LHCN-M2 (cell line): ENCODE data around the gene MRPL17. TPM values are rescaled to one million over a fixed set of nuclear protein-coding genes. Genes with fewer than 3 reads are reported as not detected.

Source experiments
- DNase-seq: peaks from one replicate; pipeline ENCODE4 v3.0.0-alpha.2; 2012; ENCODE audit warnings: low read depth
- total RNA-seq: library from RNA; depleted of rRNA; stranded (reverse); fragments of >200 nt; gene quantifications from 2 replicates; pipeline ENCODE4 v1.2.3, GENCODE V29; 2014; rRNA removed

MRPL17 gene
- total RNA-seq, 1 experiment from 2014 or later = 98.6 TPM

DNA sequence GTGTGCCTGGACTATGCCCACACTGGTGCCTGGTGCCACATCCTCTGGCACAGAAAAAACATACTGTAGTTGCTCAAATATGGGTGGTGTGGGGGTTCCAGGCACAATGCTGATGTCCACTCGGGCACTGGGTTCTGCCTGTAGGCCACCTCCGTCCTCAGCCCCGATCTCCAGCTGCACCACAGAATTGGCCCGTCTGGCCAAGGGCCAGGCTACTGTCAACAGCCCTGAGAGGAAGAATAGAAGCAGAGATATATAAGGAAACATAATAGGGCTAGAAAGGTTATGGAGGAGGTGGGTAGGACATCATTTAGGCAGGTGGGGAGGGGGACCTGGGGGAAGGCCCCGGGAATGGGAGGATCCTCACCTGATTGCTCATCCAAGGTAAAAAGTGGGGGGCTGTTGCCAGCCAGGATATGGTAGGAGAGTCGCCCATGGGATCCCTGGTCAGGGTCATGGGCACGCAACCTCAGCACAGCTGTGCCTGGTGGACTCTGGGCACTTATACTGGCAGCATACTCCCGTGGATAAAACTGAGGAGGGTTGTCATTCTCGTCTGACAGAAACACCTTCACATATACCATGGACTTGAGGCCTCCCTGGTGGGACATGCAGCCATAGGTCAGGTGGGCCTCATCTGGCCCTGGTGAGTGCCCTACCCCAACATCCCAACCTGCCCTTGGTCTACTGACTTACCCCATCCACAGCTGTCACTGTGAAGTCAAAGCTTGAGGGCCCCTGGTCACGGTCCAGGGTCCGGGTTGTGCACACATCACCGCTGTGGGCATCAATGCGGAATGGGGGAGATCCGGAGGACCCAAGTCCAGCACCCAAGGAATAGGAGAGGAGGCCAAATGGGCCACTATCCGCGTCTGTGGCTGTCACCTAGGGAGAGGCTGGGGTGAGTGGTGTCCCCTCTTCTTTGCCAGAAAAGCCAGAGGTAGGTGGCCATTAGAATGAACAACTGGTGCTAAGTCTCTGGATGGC, 49.4 kb downstream of the MRPL17 start:
- no peak for DNase-seq

DNA sequence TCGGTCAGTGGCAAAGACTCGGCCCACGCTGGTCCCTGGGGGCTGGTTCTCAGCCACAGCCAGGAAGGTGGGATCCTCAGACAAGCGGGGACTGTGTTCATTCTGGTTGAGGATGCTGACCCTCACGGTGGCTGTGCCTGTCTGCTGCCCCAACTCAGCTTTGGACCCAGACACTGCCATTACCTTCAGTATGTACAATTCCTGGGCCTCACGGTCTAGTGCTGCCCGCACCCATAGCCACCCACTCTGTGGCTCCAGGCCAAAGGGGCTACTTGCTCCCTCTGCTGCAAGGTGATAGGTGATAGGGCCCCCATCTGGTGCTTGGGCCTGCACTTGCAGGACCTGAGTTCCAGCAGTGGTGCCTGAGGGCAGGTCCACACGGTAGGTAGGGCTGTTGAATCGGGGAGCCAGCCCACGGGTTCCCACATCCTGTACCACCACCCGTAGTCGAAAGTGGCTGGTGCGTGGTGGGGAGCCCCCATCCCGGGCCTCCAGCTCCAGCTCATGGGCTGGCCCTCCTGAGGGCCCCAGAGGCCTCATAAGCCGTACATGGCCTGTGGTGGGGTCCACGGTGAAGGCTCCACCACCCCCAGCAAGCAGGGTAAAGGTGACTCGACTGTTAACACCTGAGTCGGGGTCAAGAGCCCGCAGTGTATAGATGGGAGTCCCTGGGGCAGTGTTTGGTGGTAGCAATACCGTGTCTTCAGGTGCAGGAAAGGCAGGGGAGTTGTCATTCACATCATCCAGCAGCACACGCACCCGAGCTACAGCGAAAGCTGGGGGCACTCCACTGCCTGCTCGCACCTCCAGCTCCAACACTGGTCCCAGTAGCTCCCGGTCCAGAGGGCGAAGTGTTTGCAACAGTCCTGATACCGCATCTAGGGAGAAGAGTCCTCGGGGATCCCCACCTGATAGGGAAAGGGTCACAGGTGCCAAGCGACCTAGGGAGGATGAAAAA, 50.7 kb downstream of the MRPL17 start:
- DNase-seq = no peak

DNA sequence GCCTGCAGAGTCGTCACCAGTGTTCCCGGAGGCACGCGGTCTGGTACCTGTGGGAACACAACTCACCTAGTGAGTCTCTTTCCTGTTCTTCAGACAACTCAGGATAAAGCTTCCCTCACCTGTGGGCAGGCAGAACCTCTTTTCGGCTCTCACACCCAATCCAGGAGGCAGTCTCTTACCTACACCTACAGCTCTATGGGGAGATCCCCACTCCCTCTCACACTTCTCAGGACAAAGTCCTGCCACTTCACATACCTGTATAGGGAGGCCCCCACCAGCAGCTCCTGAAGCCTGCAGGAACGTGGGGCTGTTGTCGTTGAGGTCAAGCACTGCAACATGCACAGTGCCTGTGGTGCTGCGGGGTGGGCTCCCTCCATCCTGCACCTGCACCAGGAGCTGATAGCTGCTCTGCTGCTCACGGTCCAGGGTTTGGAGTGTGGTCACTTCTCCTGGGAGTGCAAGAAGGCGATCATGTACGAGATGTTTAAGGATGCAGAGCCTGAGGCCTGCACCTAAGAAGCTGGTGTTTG, 51.7 kb downstream of the MRPL17 start:
- no peak for DNase-seq

DNA sequence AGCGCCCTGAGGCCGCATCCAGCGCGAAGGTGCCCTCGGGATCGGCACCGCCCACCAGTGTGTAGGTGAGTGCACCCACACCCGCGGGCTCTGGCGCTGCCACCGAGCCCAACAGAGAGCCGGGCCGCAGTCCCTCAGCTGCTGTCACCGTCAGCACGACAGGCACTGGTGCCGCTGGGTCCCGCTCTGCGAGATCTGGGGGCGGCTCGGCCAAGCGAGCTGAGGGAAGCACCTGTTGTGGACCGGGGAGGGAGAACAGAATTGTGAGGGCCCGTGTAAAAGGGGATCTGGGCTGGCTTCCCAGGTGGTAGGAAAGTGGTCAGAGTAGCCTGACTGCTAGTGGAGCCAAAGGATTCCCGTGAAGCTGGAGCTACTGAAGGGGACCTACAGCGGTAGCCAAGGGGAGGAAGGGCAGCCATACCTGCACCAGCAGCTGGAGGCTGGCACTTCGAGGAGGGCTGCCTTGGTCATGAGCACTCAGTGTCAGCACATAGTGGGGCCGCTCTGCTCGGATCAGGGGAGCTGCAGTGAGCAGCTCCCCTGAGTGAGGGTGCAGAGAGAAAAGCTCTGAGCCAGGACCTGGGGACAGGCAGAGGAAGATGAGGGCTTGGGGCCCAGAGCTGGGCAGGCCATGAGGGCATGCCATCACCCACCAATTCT, 52.4 kb downstream of the MRPL17 start:
- DNase-seq = no peak

Other genes with a start within 250 kb of the MRPL17 start
- gene HPX, start 242.4 kb downstream of the MRPL17 start, total RNA-seq = 0.13 TPM in 1 of 2 replicates, not detected in the other
- gene TRIM3, start 209.4 kb downstream of the MRPL17 start, total RNA-seq = 23.7 and 29.4 TPM in 2 replicates
- gene ARFIP2, start 202.0 kb downstream of the MRPL17 start, total RNA-seq = 66.0 and 66.3 TPM in 2 replicates
- gene TIMM10B, start 201.8 kb downstream of the MRPL17 start, total RNA-seq = 25.4 and 28.8 TPM in 2 replicates
- 1.7 and 2.2 TPM in 2 replicates for gene DNHD1, start 186.1 kb downstream of the MRPL17 start, total RNA-seq
- 16.5 and 19.5 TPM in 2 replicates for gene RRP8, start 79.7 kb downstream of the MRPL17 start, total RNA-seq
- 210 and 214 TPM in 2 replicates for gene ILK, start 79.6 kb downstream of the MRPL17 start, total RNA-seq
- gene TAF10, start 71.1 kb downstream of the MRPL17 start, total RNA-seq = 99.9 and 120 TPM in 2 replicates
- gene TPP1, start 63.9 kb downstream of the MRPL17 start, total RNA-seq = 22.1 and 36.1 TPM in 2 replicates
- 2.4 and 2.6 TPM in 2 replicates for gene DCHS1, start 27.5 kb downstream of the MRPL17 start, total RNA-seq
- 0.19 TPM in 1 of 2 replicates, not detected in the other for gene OR2AG2, start 88.6 kb upstream of the MRPL17 start, total RNA-seq
- gene OR2AG1, start 99.7 kb upstream of the MRPL17 start, total RNA-seq = not detected in 2 replicates
- not detected in 2 replicates for gene OR6A2, start 116.3 kb upstream of the MRPL17 start, total RNA-seq
- gene OR10A5, start 162.3 kb upstream of the MRPL17 start, total RNA-seq = not detected in 2 replicates
- not detected in 2 replicates for gene OR10A2, start 179.7 kb upstream of the MRPL17 start, total RNA-seq
- gene OR10A4, start 193.3 kb upstream of the MRPL17 start, total RNA-seq = not detected in 2 replicates
- gene OR2D2, start 209.2 kb upstream of the MRPL17 start, total RNA-seq = not detected in 2 replicates
- gene OR2D3, start 237.7 kb upstream of the MRPL17 start, total RNA-seq = not detected in 2 replicates
- gene ZNF215, start 243.1 kb upstream of the MRPL17 start, total RNA-seq = 1.4 and 1.5 TPM in 2 replicates